ENCODE results near the gene IQSEC1.

Gene IQSEC1

GRCh38 chr3:12990781-12991480 is 82.3 kb downstream of the IQSEC1 start:
- intact Hi-C loops (cut with DNase I; ENCODE audit: low total_unique reads): loop anchor here (5.0 kb wide), 1 partner anchor 124 kb away; no protein-coding TSS in a partner anchor
- H3K4me3 ChIP-seq: no peak overlapping the region
- peak overlapping the region in 1 of 2 donors; percentile 18 for H3K27ac ChIP-seq
- no peaks in the 10 kb centered on the region for H3K9me3 ChIP-seq
- DNase-seq: no peak
- no peaks in the 10 kb centered on the region for H3K36me3 ChIP-seq
- no peaks in the 10 kb centered on the region for H3K27me3 ChIP-seq
- H3K4me1 ChIP-seq: peaks cover 0 to 28% (median 12%) of the 10 kb centered on the region in 4 donors
- TF ChIP-seq CTCF (IDR thresholded peaks at IDR 0.05): no peak

GRCh38 chr3:12990306-12990705 is 82.9 kb downstream of the IQSEC1 start:
- no peak for DNase-seq
- Histone ChIP-seq H3K9me3 (no peaks in the 10 kb centered on the region), H3K27ac (peak overlapping the region; percentile 18 to 28), H3K4me1 (peaks cover 0 to 28% (median 11%) of the 10 kb centered on the region in 4 donors), H3K27me3 (no peaks in the 10 kb centered on the region), H3K36me3 (no peaks in the 10 kb centered on the region), H3K4me3 (no peak overlapping the region)
- intact Hi-C loops (cut with DNase I; ENCODE audit: low total_unique reads): loop anchor here (5.0 kb wide), 1 partner anchor 123 kb away; no protein-coding TSS in a partner anchor
- TF ChIP-seq CTCF (IDR thresholded peaks at IDR 0.05): no peak

GRCh38 chr3:12988728-12989454 is 84.3 kb downstream of the IQSEC1 start:
- H3K4me3 ChIP-seq: no peak overlapping the region
- no peak for TF ChIP-seq CTCF (IDR thresholded peaks at IDR 0.05)
- peaks cover 0 to 35% (median 9%) of the 10 kb centered on the region in 4 donors for H3K4me1 ChIP-seq
- no peak overlapping the region for H3K27ac ChIP-seq
- no peaks in the 10 kb centered on the region for H3K27me3 ChIP-seq
- no peaks in the 10 kb centered on the region for H3K36me3 ChIP-seq
- intact Hi-C loops (cut with DNase I; ENCODE audit: low total_unique reads): loop anchor here (10.0 kb wide), 1 partner anchor 94 kb away; no protein-coding TSS in a partner anchor
- no peak for DNase-seq
- H3K9me3 ChIP-seq: no peaks in the 10 kb centered on the region

- DNase-seq: no peak
- intact Hi-C loops (cut with DNase I; ENCODE audit: low total_unique reads): loop anchor here (10.0 kb wide), 1 partner anchor 93 kb away; no protein-coding TSS in a partner anchor
- TF ChIP-seq CTCF (IDR thresholded peaks at IDR 0.05): no peak
- Histone ChIP-seq H3K4me1 (peaks cover 0 to 27% (median 2%) of the 10 kb centered on the region in 4 donors), H3K36me3 (no peaks in the 10 kb centered on the region), H3K27ac (no peak overlapping the region), H3K4me3 (no peak overlapping the region), H3K9me3 (no peaks in the 10 kb centered on the region), H3K27me3 (no peaks in the 10 kb centered on the region)
These were observed 85.6 kb downstream of the IQSEC1 start for GRCh38 chr3:12987602-12988001.

GRCh38 chr3:12986986-12987385 is 86.2 kb downstream of the IQSEC1 start:
- Histone ChIP-seq H3K36me3 (no peaks in the 10 kb centered on the region), H3K27me3 (no peaks in the 10 kb centered on the region), H3K4me1 (peaks cover 0 to 24% (median 2%) of the 10 kb centered on the region in 4 donors), H3K4me3 (no peak overlapping the region), H3K27ac (no peak overlapping the region), H3K9me3 (no peaks in the 10 kb centered on the region)
- no peak for TF ChIP-seq CTCF (IDR thresholded peaks at IDR 0.05)
- DNase-seq: no peak
- intact Hi-C loops (cut with DNase I; ENCODE audit: low total_unique reads): loop anchor here (10.0 kb wide), 1 partner anchor 92 kb away; no protein-coding TSS in a partner anchor
